HG03575 (cell line): Measurements from ENCODE around the gene NAMPT.
A peak's percentile ranks its signal among the peaks of the same experiment; 100 is the strongest.
"Not testable (repeated sequence)": the region's sequence is repeated elsewhere in the genome, so short reads cannot be mapped to it uniquely, and the experiment has no call there.

ENCODE experiments used
- ATAC-seq: cut with Tn5 transposase; IDR thresholded peaks from one replicate; pipeline ENCODE4 v1.9.1; 2021; ENCODE audit not compliant: unreplicated experiment, insufficient number of reproducible peaks, low FRiP score; ENCODE audit errors: extremely low read depth

Gene NAMPT

GRCh38 chr7:106306256-106306655 is 21.5 kb upstream of the NAMPT start:
- no peak for ATAC-seq

- ATAC-seq = no peak
These were observed 20.9 kb upstream of the NAMPT start for GRCh38 chr7:106305732-106306131.

GRCh38 chr7:106304568-106304967 is 19.8 kb upstream of the NAMPT start:
- ATAC-seq = no peak

- not testable (repeated sequence) for ATAC-seq
These were observed 13.8 kb upstream of the NAMPT start for GRCh38 chr7:106298631-106299030.

- ATAC-seq = not testable (repeated sequence)
These were observed 13.4 kb upstream of the NAMPT start for GRCh38 chr7:106298155-106298554.

GRCh38 chr7:106294334-106294733 is 9.6 kb upstream of the NAMPT start:
- ATAC-seq = no peak

- no peak for ATAC-seq
These were observed 6.5 kb upstream of the NAMPT start for GRCh38 chr7:106291247-106291646.

- ATAC-seq = no peak
These were observed 5.5 kb upstream of the NAMPT start for GRCh38 chr7:106290319-106290718.

- ATAC-seq = no peak
These were observed 5.1 kb upstream of the NAMPT start for GRCh38 chr7:106289848-106290247.

GRCh38 chr7:106288263-106288662 is 3.5 kb upstream of the NAMPT start:
- ATAC-seq = no peak

GRCh38 chr7:106287786-106288185 is 3.0 kb upstream of the NAMPT start:
- no peak for ATAC-seq

- peak; percentile 42 for ATAC-seq
These were observed 1.2 kb upstream of the NAMPT start for GRCh38 chr7:106285855-106286492.

GRCh38 chr7:106285051-106285854 is 470 bp upstream of the NAMPT start:
- peak; percentile 38 for ATAC-seq

- no peak for ATAC-seq
These were observed 711 bp downstream of the NAMPT start for GRCh38 chr7:106283831-106284713.

- ATAC-seq = no peak
These were observed 1.3 kb downstream of the NAMPT start for GRCh38 chr7:106283501-106283830.

GRCh38 chr7:106282852-106283251 is 1.9 kb downstream of the NAMPT start:
- ATAC-seq = no peak

- ATAC-seq = no peak
These were observed 2.4 kb downstream of the NAMPT start for GRCh38 chr7:106282390-106282789.

- no peak for ATAC-seq
These were observed 3.0 kb downstream of the NAMPT start for GRCh38 chr7:106281585-106282318.

GRCh38 chr7:106281127-106281526 is 3.7 kb downstream of the NAMPT start:
- no peak for ATAC-seq
